ENCODE data around the gene AGRN. TPM values are rescaled to one million over a fixed set of nuclear protein-coding genes. Genes with fewer than 3 reads are reported as not detected.

Gene AGRN
- total RNA-seq, 3 donors from 2014 or later (not counting 1 experiment from before 2014, with no cell fraction given): 4.1 to 5.0 (median 4.6) TPM

DNA sequence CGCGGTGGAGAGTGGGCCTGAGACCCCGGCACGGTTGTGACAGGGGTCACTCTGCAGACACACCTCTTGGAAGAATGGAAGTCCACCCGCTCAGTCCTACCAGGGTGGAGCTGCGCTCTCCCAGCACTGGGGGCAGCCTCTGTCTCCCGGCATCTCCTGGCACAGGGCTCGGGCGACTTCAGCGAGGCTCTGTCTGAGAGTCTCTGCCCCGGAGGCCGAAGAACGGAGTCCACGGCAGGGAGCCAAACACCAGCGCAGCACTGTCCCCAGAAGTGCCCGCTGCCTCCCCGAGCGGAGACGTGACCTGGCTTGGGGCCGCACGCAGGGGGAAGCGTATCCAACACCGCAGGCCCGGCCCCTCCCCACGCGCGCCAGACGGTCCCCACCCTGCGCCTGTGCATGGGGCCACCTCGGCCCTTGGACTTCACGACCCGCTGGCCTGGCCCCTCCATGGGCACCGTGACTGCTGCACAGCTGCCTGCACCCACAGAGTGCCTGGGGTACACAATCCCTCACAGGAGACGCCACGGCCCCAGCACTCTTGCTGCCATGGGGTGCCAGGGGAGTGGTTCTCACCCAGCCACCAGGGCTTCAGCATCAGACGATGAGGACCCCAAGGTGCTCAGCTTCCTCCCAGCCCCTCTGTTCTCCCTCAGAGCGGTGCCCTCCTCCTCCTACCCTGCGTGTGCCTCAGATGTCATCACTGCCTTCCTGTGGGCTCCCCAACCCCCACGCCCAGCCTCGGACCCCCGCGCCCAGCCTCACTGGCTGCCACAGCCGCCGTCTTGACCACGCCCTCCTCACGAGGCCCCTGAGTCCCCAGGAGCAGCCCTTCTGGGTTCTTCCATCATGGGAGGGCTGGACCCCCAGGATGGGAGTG, 69.1 kb downstream of the AGRN start:
- ATAC-seq (peak in 1 of 3 donors; percentile 9), DNase-seq (no peak)
- Mint-ChIP-seq H3K36me3 (no peaks in the 10 kb centered on the region), H3K27me3 (ENCODE audit: low read depth in 2 of 2) (no peaks in the 10 kb centered on the region), H3K9me3 (no peaks in the 10 kb centered on the region), H3K4me1 (peaks cover 0 to 6% of the 10 kb centered on the region in 2 donors), H3K27ac (no peak overlapping the region), H3K4me3 (no peak overlapping the region)
- no peak overlapping the region for H3K27ac ChIP-seq (ENCODE audit: low read length)
- TF ChIP-seq, protein P1, sequence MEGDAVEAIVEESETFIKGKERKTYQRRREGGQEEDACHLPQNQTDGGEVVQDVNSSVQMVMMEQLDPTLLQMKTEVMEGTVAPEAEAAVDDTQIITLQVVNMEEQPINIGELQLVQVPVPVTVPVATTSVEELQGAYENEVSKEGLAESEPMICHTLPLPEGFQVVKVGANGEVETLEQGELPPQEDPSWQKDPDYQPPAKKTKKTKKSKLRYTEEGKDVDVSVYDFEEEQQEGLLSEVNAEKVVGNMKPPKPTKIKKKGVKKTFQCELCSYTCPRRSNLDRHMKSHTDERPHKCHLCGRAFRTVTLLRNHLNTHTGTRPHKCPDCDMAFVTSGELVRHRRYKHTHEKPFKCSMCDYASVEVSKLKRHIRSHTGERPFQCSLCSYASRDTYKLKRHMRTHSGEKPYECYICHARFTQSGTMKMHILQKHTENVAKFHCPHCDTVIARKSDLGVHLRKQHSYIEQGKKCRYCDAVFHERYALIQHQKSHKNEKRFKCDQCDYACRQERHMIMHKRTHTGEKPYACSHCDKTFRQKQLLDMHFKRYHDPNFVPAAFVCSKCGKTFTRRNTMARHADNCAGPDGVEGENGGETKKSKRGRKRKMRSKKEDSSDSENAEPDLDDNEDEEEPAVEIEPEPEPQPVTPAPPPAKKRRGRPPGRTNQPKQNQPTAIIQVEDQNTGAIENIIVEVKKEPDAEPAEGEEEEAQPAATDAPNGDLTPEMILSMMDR (IDR thresholded peaks at IDR 0.05): no peak
- H3K9me3 ChIP-seq (ENCODE audit: control insufficient read depth, insufficient read depth, low read length): no peaks in the 10 kb centered on the region
- no peaks in the 10 kb centered on the region for H3K36me3 ChIP-seq (ENCODE audit: control insufficient read depth, insufficient read depth, low read length)
- no peak overlapping the region for H3K4me3 ChIP-seq (ENCODE audit: low read length)
- no peaks in the 10 kb centered on the region for H3K27me3 ChIP-seq (ENCODE audit: control insufficient read depth, insufficient read depth, low read length)
- no peaks in the 10 kb centered on the region for H3K4me1 ChIP-seq (ENCODE audit: control insufficient read depth, insufficient read depth, low read length)
- intact Hi-C loops (cut with micrococcal nuclease): no loop called here
- 93% methylated on average over 46 of the region's 46 CpGs for WGBS (ENCODE audit: insufficient coverage)

DNA sequence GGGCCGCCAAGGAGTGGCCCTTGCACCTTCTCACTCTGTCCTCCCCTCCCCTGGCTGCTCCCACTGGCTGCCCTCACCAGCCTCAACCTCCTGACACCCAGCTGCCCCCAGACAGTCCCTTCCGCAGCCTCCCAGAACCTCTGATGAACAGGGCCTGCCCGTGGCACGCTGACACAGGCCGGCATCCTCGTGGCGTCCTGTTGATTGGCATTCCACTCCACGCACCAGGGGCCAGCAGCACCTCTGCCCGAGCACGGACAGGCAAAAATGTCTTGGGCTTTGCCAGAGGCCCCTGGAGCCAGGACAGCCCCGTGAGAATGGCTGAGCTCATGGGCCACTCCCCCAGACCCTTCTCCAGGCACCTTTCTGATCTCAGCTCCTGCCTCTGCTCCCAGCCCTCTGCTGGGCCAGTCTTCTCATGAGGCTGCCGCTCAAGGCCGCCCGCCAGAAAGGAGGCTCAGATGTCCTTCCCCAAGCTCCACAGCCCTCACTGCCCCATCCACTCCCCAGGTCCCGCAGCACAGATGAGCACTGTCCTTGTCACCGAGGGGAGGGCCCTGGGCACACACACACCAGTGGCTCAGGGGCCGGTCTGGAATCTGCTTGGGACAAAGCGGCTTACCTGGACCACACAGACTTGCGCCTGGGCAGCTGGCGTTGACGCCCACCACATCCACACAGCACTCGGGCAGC, 70.0 kb downstream of the AGRN start:
- ATAC-seq (no peak), DNase-seq (no peak)
- no peak overlapping the region for H3K27ac Mint-ChIP-seq
- no peak overlapping the region for H3K27ac ChIP-seq (ENCODE audit: low read length)
- H3K4me3 ChIP-seq (ENCODE audit: low read length): no peak overlapping the region
- peaks cover 0 to 6% of the 10 kb centered on the region in 2 donors for H3K4me1 Mint-ChIP-seq
- no peaks in the 10 kb centered on the region for H3K36me3 ChIP-seq (ENCODE audit: control insufficient read depth, insufficient read depth, low read length)
- H3K27me3 Mint-ChIP-seq (ENCODE audit: low read depth in 2 of 2): no peaks in the 10 kb centered on the region
- H3K4me3 Mint-ChIP-seq: no peak overlapping the region
- intact Hi-C loops (cut with micrococcal nuclease): no loop called here
- no peaks in the 10 kb centered on the region for H3K9me3 Mint-ChIP-seq
- TF ChIP-seq, protein P1 (IDR thresholded peaks at IDR 0.05): no peak
- no peaks in the 10 kb centered on the region for H3K27me3 ChIP-seq (ENCODE audit: control insufficient read depth, insufficient read depth, low read length)
- no peaks in the 10 kb centered on the region for H3K4me1 ChIP-seq (ENCODE audit: control insufficient read depth, insufficient read depth, low read length)
- 97% methylated on average over 22 of the region's 22 CpGs for WGBS (ENCODE audit: insufficient coverage)
- no peaks in the 10 kb centered on the region for H3K36me3 Mint-ChIP-seq
- H3K9me3 ChIP-seq (ENCODE audit: control insufficient read depth, insufficient read depth, low read length): no peaks in the 10 kb centered on the region

DNA sequence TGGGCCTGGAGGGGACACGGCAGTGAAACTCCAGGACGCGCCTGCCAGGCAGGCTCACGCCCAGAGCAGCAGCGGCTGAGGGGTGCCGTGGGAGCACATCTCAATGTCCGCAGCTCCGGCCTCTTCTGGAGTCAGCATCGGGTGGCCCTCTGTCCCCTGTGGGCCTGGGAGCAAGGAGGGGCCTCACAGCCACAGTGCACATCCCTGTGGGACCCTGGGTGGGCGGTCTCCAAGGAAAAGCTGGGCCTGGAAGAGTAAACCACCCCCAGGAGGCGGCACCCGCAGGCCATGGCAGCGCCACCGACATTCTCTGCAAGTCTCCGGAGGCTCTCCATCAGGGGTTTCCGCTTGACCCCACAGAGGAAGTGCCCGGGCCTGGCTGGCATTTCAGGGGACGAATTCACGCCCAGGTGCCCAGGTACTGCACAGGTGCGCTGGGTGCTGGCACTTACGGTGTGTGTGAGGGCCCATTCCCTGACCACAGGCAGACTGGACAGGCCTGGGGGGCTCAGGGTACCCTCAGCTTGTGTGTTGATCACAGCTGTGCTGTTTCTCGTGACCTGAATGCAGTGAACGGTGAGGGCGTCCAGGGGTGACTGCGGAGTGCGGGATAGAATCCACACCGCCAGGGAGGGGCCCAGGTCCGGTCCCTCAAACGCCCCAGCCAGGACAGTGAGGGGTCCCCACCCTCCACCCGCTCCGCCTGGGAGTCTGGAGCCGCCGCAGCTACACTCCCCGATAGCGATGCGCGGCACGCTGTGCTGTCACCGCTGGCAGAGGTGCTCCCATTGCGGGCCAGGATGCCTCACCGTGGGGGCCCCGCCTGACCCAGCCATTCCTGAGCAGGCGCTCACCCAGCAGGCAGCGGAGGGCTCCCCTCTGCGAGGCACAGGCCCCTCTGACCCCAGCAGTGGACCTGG, 70.8 kb downstream of the AGRN start:
- Histone ChIP-seq H3K36me3 (ENCODE audit: control insufficient read depth, insufficient read depth, low read length) (no peaks in the 10 kb centered on the region), H3K9me3 (ENCODE audit: control insufficient read depth, insufficient read depth, low read length) (no peaks in the 10 kb centered on the region), H3K4me3 (ENCODE audit: low read length) (no peak overlapping the region), H3K27ac (ENCODE audit: low read length) (no peak overlapping the region), H3K4me1 (ENCODE audit: control insufficient read depth, insufficient read depth, low read length) (no peaks in the 10 kb centered on the region), H3K27me3 (ENCODE audit: control insufficient read depth, insufficient read depth, low read length) (no peaks in the 10 kb centered on the region)
- Mint-ChIP-seq H3K4me1 (peaks cover 0 to 6% of the 10 kb centered on the region in 2 donors), H3K36me3 (no peaks in the 10 kb centered on the region), H3K4me3 (no peak overlapping the region), H3K27me3 (ENCODE audit: low read depth in 2 of 2) (no peaks in the 10 kb centered on the region), H3K9me3 (no peaks in the 10 kb centered on the region), H3K27ac (no peak overlapping the region)
- DNase-seq (no peak), ATAC-seq (no peak)
- 96% methylated on average over 45 of the region's 45 CpGs for WGBS (ENCODE audit: insufficient coverage)
- TF ChIP-seq, protein P1 (IDR thresholded peaks at IDR 0.05): no peak
- intact Hi-C loops (cut with micrococcal nuclease): no loop called here
